Endometrial microvascular endothelial cells (primary cell): ENCODE results near the gene ITPR3. TPM values are rescaled to one million over a fixed set of nuclear protein-coding genes. Genes with fewer than 3 reads are reported as not detected.

Source experiments
- in situ Hi-C: cut with HindIII; loops from 2 replicates; pipeline ENCODE4 v1.10.0; 2017; ENCODE audit warnings: low sequenced_read_pairs, low pct_unique_long_range_greater_than_20kb; ENCODE audit errors: inconsistent ontology term
- total RNA-seq: library from RNA; depleted of rRNA; stranded (reverse); fragments of >200 nt; gene quantifications from one replicate; pipeline ENCODE4 v1.2.3, GENCODE V29; 2015; ENCODE audit errors: inconsistent ontology term

ITPR3 gene
- total RNA-seq, 1 donor from 2014 or later, result 56.0 TPM

DNA sequence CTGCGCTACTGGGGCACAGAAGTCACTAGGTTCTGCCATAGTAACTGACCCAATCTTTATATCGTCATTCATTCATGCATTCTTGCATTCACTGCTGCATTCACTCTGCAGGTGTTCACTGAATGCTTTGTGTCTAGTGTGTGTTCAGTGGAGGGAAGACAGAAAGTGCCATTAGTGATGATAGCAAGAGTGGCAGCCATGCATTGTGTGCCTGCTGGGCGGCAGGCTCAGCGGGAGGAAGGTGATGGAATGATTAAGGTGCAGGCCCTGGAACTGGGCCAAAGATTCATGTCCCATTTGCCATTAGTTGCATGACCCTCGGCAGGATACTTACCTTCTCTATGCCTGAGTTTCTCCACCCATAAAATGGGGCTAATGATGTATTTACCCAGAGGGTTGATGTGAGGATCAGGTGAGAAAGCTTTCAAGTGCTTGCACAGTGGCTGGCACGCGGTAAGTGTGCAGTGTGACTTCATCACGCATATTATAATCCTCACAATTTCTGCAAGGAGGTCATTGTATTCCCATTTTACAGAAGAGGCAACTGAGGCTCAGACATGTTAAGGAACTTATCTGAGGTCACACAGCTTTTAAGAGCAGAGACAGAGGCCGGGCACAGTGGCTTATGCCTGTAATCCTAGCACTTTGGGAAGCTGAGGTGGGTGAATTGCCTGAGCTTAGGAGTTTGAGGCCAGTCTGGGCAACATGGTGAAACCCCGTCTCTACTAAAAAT is 40.1 kb downstream of the ITPR3 start:
- in situ Hi-C loops, result no loop called here

GRCh38 chr6:33662318-33662717 is 41.2 kb downstream of the ITPR3 start:
- in situ Hi-C loops, result no loop called here

DNA sequence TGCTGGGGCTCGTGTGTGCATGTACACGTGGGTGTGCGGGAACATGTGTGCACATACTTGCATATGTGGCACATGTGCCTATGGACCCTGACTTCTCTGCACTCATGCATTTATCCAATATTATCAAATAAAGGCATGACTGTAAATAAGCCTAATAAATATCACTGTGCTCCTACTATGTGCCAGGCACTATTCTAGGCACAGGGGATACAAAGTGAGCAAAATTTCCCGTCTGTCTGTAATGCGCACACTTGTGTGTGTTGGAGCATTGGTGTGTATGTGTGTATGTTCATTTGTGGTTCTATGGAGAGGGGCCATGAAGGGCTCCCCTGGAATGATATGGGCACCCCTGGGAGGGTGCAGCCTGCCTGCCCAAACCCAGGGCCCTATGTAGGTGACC is 41.9 kb downstream of the ITPR3 start:
- in situ Hi-C loops, result no loop called here

GRCh38 chr6:33663727-33664449 is 42.8 kb downstream of the ITPR3 start:
- in situ Hi-C loops, result no loop called here

GRCh38 chr6:33664506-33665057 is 43.5 kb downstream of the ITPR3 start:
- in situ Hi-C loops, result no loop called here

DNA sequence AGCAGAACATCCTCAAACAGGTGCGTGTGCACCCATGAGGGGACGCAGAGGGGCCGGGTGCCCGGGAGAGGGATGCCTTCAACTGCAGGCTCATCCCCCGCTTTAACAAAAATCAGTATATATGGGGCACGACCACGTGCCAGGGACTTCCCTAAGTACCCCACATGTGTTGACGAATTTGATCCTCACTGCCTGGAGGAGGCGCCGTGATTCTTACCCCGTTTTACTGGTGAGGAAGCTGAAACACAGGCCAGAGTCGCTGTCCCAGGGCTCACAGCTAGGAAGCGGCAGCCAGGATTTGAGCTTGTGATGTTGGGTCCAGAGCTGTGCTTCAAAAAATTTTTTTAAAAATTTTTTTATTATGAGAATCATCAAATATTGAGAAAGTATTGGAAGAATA is 44.8 kb downstream of the ITPR3 start:
- in situ Hi-C loops, result no loop called here

- in situ Hi-C loops, result no loop called here
These were observed 46.0 kb downstream of the ITPR3 start for GRCh38 chr6:33667072-33667471.

- in situ Hi-C loops, result no loop called here
These were observed 46.7 kb downstream of the ITPR3 start for GRCh38 chr6:33667776-33668175.

DNA sequence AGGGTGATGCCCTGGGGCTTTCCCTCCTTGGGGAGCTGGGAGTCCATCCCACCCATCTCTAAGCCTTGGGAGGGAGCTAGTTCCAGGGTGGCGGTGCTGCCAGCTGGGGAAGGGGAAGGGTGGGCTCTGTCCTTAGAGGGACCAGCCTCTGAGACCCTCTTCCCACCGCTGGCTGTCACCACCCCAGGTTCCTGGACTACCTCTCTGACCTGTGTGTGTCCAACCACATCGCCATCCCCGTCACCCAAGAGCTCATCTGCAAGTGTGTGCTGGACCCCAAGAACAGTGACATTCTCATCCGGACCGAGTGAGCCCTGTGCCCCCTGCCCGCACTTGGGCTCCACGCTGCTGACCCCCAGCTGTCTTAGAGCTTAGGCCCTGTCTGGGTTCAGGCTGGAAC is 47.2 kb downstream of the ITPR3 start:
- in situ Hi-C loops, result no loop called here

DNA sequence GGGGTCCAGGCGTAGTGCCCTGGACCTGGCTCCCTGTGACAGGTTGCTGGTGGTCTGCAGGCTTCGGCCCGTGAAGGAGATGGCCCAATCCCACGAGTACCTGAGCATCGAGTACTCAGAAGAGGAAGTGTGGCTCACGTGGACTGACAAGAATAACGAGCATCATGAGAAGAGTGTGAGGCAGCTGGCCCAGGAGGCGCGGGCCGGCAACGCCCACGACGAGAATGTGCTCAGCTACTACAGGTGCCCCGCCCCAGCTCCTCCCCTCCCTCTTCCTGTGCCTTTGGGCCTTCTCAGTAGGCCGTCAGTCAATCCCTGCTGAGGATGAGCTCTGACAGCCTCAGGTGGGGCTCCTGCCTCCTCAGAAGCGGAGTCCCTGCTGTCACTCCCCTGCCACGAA is 47.8 kb downstream of the ITPR3 start:
- in situ Hi-C loops, result no loop called here

DNA sequence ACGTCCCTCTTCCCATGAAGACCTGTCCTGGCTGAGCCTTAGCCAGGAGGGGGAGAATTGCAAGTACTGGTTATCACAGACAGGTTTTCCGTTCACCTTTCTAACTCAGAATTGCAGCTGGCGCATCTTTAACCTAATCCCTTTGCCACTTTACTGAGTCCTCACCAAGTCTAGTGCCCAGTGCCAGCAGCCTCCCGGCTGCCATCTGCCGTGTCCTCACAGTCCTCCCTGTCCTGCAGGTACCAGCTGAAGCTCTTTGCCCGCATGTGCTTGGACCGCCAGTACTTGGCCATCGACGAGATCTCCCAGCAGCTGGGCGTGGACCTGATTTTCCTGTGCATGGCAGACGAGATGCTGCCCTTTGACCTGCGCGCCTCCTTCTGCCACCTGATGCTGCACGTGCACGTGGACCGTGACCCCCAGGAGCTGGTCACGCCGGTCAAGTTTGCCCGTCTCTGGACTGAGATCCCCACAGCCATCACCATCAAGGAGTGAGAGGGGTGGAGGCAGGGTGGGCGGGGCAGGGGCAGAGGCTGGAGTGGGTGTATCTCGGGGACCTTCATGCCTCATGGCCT is 49.1 kb downstream of the ITPR3 start:
- in situ Hi-C loops, result no loop called here

DNA sequence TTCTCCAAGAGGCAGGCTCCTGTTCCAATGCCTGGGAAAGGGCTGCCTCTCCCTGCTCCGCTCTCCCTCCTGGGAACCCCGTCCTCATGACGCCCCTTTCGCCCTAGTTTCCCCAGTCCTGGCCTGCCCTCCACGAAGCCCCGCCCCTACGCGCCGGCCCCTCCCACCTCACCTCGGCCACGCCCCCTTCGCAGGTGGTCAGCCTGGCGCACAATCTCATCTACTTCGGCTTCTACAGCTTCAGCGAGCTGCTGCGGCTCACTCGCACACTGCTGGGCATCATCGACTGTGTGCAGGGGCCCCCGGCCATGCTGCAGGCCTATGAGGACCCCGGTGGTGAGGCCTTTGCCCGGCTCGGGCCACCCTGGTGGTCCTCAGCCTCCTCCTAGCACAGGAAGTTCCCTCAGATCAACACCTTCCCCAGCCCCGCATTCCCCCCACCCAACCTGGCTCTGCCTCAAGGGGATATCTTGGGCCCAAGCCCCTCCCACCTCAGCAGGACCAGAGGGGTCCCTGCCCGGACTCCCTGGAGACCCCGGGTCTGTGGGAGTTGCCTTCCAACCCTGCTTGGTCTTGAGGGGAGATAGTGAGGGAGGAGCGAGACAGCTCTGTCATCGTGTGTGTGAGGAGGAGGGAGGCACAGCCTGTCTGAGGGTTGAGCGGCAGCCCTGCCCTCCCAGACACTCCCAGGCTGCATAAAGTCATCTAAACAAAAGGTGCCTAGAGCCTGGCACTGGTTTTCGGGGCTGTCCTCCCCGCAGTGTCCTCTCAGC is 50.0 kb downstream of the ITPR3 start:
- in situ Hi-C loops, result no loop called here

DNA sequence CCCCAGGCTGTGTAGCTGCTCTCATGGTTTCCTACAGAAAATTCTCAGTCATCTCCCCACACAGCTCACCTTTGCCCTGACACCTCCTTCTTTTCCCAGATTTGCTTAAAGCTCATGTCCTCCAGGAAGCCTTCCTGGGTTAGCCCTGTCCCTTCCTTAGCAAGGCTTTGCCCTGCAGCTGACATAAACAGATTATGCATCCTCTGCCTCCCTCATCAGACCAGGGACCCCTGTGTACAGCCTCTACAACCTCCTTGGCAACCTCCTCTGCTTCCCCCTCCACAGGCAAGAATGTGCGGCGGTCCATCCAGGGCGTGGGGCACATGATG is 50.6 kb downstream of the ITPR3 start:
- in situ Hi-C loops, result no loop called here

DNA sequence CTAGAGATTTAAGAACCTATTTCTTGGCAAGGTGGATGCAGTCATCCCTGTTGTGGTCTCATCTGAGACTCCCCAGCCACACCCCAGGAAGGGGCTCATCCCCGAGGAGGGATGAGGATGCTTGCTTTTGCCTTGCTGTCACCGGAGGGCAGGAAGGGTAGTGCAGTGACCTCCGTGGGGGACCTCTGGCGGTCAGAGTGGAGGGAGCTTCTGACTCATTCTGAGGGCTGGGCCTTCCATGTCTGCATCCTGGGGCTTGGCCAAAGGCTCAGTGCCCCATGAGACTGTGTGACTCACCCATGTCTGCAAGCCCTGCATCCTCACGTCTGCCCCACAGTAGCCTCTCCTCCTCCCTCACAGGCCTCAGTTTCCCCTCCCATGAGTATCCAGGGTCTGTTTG is 51.7 kb downstream of the ITPR3 start:
- in situ Hi-C loops, result no loop called here

DNA sequence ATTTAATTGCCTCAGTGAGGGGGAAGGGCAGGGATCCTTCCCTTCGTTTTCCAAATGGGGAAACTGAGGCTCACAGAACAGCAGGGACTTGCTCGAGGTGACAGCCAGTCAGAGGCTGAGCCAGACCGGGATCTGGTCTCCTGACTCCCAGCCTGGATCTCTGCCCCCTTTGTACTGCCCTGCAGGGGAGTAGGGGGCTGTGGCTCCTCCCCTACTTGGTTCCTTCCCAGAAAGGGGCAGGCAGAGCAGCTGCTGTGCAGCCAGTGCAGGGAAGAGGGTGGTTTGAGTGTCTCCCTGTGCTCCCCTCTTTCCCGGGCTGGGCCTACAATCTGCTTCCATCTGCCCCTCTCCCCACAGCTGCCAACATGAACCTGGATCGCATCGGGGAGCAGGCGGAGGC is 52.7 kb downstream of the ITPR3 start:
- in situ Hi-C loops, result no loop called here

DNA sequence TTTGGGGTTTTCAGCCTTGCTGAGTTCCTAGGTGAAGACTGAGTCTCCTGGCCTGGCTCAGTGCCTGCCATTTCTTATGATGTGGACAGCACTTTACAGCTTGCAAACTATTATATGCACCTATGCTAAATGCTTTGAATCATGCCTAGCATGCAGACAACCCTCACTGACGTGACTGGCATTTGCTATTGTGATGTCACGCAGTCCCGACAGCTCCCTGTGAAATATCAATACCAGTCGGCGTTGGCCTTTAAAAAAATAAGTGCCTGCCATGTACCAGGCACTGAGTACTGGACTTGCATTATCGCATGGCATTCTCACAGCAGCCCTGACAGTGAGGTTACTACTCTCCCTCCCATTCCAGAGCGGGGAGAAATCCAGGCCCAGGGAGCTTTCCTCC is 54.8 kb downstream of the ITPR3 start:
- in situ Hi-C loops, result no loop called here

DNA sequence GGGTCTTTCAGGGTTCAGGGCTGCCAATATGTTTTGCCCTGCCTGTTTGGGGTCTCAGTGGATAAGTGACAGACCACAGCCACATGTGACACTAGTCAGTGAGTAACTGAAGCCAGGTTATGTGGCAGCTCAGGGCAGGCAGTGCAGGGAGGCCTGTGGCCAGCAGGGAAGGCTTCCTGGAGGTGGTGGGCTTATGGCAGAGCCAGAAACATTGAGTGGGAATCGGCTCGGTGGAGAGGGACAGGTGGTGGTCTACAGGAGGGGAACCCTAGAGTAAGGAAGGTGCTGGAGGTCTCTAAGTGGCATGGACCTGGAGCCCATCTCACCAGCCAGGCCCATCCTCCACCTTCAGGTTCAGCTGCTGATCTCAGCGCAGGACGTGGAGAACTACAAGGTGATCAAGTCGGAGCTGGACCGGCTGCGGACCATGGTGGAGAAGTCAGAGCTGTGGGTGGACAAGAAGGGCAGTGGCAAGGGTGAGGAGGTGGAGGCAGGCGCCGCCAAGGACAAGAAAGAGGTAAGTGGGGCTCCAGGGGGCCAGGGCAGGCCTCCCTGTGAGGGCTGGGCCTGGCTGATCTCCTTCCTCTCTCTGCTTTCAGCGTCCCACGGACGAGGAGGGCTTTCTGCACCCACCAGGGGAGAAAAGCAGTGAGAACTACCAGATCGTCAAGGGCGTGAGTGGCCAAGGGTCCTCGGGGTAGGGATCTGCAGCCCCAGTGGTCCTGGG is 55.5 kb downstream of the ITPR3 start:
- in situ Hi-C loops, result no loop called here

DNA sequence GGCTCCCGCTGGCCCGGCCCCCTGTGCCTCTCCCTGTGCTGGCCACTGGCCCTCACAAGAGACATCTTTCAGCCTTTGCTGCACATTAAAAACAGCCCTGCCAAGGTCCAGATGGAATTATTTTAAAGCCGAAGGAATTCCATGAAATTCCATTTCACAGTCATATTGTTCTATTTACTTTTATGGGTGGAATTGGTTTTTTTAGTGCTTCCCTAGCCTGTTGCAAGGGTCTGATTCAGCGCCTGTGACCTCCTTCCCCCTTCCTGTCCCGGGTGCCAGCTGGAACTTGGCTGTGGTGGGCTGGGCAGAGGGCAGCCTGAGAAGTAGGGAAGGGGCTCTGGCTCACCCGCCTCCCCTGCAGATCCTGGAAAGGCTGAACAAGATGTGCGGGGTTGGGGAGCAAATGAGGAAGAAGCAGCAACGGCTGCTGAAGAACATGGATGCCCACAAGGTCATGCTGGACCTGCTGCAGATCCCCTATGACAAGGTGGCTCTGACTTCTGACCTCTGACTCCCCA is 56.1 kb downstream of the ITPR3 start:
- in situ Hi-C loops, result no loop called here

- in situ Hi-C loops, result no loop called here
These were observed 56.6 kb downstream of the ITPR3 start for GRCh38 chr6:33677689-33678088.
